Femur (tissue), 1 donor: ENCODE data around the gene EEF2.
"Not testable (repeated sequence)": the region's sequence is repeated elsewhere in the genome, so short reads cannot be mapped to it uniquely, and the experiment has no call there.

Experiments
- DNase-seq: peaks from one replicate; pipeline ENCODE4 v3.0.0-alpha.2; 2017

EEF2 gene

DNA sequence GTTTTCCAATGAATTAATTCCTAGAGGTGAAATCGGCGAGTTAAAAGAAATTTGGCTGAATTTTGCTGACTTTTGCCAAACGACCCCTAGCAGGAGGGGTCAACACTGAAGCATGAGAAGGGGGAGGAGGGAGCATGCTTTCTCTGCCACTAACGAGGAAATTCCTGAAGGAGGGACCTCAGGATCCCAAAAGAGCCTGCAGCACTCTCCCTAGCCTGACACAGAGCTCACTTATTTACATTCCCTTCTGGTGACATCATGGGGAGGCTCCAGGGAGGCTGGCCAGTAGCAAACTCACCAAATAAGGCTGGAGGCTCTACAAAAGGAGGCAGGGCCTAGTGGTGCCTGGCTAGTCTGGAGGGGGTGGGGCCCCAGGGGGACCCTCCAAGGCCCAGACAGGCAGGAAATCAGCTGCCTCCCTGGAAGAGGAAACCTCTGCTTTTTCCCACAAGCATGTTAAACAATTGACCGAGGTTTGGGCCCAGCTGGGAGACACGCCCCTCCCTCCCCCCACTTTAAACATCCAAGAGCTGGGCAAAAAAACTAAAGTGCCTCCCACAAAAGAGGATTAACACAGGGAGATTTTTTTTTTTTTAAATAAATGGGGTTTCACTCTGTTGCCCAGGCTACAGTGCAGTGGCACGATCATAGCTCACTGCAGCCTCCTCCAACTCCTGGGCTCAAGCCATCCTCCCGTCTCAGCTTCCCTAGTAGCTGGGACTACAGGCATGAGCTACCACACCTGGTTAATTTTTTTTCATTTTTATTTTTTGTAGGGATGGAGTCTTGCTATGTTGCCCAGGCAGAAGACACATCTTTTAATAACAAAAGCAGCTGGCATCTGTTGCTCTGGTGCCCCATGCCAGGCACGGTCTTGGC is 16.5 kb downstream of the EEF2 start:
- peak; percentile 91 for DNase-seq

DNA sequence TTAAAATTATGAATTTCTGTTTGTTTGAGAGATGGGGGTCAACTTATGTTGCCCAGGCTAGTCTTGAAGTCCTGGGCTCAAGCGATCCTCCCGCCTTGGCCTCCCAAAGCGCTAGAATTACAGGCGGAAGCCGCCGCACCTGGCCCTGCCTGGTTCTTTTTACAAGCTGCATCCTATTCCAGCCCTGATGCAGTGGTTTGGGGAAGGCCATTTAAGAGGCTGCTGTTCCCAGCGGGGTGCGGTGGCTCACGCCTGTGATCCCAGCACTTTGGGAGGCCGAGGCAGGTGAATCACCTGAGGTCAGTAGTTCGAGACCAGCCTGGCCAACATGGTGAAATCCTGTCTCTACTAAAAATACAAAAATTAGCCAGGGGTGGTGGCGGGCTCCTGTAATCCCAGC is 17.3 kb downstream of the EEF2 start:
- DNase-seq: peak; percentile 12

DNA sequence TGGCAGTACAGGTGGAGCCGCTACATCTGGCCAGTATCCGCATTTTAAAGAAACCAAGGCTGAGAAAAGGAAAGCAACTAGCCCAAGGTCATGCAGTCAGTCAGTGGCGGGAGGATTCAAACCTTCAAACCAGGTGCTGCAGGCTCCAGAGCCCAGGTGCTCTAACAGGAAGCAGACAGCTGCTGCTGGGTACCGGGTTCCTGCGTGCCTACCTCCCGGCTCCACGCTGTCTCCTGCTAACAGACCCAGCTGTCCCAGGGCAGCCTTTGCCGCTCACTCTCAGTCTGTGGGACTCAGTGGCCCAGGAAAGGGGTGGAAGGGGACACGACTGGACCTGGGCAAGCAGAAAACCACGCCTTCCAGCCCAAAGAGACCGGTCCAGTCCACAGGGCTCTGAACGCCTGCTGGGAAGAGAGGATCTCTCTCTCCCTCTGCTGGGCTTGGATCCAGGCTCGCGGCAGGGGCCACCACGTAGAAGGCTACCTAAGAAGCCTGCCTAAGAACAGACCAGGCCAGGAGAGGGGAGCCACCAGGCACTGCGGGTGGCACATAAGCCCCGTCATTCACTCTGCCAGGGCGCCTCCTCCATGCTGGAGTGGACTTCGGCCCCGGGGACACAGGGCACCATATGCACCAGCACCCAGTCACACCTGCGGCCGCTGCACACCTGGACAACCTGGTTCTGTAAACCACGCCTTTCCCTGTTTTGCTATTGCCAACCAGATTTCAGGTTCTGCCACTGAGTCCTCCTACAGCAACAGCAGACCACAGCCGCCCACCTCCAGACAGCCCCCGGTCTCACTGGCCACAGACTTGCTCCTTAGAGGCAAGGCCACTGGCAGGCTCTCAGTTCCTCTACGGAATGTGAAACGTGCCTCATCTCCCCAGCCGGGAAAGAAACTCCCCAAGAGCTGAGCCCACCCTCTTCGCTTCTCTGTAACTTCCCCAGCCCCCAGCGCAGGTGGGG is 18.9 kb downstream of the EEF2 start:
- peak; percentile 17 for DNase-seq

DNA sequence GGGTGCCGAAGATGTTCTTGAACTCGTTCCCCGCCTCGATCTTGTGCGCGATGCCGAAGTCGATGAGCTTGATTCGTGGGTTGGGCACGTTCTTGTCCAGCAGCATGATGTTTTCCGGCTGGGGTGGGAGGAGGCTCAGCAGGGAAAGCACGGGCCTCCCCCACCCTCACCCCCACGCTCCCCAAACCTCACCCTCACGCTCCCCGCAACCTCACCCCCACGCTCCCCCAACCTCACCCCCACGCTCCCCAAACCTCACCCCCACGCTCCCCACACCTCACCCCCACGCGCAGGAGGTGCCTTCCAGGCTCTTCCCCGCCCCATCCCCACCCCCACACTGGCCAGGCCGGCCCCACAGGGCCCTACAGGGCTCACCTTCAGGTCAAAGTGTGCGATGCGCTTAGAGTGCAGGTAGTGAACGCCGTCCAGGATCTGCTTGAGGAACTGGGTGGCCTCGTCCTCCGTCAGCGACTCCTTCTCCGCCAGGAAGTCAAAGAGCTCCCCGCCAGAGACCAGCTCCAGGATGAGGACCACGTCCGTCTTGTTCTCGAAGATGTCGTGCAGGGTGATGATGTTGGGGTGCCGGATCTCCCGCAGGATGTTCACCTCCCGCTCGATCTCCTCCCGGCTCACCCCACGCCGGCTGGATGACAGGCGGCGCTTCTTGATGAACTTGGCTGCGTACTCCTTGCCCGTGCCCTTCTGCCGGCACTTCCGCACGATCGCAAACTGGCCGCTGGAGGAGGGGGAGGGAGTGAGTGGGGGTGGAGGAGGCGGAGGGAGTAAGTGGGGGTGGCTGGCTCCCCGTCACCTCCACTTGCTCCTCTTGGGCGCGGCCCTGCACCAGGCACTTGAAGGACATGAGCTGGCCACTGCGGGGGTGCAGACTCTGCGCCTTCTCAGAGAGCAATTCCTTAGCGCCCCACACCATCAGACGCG is 20.7 kb downstream of the EEF2 start:
- DNase-seq: peak; percentile 13

DNA sequence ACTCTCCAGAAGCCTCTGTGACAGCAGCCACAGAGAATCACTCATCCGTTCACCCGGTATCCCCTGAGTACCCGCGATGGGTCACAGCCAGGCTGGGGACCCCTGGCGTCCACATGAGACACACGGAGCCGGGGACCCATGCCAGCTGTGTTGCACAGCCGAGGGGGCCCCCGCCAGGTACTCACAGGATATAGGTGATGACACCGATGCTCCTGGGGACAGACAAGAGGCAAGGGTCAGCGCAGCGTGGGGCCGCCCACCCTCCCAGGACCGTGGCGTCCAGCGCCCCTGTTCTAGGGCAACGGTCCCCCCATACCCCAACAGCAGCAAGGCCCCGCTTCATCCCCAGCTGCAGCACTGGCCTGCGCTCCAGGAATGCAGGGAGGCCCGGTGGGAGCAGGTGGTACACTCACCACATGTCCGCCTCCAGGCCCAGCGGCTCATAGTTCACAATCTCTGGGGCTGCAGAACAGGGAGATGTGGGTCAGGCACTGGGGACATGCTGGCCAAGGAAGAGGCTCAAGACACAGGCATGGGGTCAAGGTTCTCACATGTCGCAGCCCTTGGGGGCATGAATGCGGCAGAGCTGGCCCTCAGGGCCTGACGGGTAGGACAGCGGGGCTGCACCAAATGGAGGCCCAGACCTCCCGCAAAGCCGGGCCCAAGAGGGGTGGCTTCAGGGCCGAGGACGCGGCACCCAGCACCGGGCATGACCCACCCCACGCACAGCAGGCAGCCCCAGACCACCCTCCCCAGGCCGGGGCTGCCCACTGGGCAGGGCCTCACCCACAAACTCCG is 21.6 kb downstream of the EEF2 start:
- peak; percentile 14 for DNase-seq

DNA sequence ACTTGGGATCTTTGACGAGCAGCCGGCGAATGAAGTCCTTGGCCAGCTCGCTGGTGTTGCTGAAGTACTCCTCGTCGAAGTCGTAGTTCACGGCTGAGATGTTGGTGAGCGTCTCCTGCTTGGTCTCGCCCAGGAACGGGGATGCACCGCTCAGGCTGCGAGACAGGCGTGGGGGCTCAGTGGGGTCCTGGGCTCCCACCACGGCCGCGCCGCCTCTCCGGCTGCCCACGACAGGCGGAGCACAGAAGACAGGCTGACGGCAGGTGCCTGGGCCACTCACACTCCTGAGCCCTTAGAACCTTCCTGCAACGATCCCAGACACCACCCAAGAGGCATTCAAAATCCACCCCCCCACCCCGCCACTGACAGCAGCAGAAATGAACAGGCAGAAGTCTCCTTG is 24.3 kb downstream of the EEF2 start:
- no peak for DNase-seq

DNA sequence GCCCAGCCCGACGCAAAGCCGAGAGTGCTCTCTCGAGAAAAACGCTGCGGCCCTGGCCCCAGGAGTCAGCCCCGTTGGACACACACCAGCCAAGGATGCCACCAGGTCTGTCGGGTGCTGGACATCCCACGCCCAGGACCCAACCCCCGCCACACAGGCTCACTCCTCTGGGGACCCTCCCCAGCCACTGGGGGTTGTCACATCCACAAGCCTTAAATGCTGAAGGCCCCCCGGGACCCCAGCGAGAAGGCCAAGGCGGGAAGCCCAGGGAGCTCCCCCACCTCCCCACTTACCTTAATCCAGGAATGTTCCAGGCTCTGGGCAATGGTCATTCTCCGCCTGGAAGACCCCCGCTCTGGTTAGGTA is 25.5 kb downstream of the EEF2 start:
- DNase-seq: no peak

DNA sequence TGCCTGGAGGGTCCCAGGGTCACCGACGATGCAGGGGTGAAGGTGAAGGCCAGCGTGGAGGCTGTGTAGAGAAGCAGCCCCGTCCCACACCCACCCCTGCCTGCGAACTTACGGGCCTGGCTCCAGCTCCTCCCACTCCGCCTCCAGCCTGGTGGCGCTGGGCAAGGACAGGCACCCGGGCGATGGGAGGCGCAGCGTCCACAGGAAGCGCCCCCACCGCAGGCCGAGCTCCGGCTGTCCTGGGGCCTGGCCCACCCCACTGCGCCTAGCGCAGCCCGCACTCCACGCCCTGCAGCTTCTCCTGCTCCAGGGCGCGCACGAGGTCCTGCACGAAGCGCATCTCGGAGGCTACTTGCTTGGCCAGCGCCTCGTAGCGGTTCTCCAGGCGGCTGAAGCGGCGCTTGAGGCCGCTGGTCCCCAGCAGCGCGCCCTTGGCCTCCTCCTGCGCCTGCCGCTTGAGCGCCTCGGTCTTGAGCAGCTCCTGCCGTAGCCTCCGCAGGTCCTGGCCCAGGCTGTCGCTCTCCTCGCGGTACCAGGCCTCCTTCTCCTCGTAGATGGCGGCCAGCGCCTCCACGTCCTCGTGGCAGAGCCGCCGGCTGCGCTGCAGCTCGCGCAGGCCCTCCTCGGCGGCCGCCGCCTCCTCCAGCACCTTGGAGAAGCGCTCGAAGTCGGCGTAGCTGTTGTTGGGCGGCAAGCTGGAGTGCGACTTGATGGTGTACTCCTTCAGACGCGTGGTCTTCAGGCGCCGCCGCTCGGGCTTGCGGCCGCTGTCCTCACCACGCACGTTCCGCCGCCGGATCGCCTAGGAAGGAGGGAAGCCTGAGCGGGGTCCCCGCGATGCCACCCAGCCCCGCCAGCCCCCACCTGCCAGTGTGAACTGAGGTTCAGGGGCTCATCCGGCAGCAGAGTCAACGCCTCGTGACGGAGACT is 26.2 kb downstream of the EEF2 start:
- no peak for DNase-seq

DNA sequence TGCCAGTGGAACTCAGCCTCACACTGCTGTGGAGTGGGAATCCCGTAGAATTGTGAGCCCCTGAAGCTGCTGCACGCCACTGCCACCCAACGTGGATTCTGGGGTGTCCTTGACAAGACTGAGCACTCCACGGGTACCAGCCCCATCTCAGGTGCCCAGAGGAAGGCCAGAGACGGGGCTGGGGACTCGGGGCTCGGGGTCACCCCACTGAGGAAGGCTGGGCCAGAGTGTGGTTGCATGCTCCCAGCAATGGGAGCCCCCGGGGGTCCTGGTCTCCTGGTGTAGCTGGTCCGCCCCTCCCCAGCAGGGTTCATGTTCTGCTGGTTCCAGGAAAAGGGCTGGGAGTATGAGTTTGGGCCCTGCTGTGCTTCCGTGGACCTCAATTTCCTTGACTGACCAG is 29.6 kb downstream of the EEF2 start:
- DNase-seq: no peak

DNA sequence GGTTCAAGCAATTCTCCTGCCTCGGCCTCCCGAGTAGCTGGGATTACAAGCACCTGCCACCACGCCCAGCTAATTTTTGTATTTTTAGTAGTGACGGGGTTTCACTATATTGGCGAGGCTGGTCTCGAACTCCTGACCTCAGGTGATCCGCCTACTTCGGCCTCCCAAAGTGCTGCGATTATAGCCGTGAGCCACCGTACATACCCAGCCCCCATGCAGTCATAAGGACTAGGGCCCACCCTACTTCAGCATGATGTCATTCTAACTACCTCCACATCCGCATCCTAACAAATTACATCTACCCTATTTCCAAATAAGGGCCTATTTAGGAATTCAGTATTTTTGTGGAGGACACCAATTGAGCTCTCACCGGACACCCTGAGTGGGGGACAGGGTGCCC is 30.0 kb downstream of the EEF2 start:
- not testable (repeated sequence) for DNase-seq

DNA sequence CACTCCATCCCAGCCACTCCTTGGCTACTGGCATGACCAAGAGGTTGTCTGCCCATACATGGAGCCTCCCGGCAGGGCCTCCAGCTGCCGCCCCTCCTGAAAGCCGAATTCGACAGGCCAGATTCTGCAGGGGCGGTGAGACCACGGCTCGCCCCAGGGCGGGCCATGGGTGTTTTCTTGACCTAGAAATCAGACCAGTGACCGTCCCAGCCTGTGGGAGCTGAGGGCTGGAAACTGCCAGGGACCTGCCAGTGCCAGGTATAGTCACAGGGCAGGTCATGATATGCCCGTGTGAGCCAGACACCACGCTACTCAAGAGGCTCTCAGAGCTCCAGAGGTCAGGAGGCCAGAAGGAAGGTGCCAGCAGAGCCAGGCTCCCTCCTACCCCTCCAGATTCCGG is 31.2 kb downstream of the EEF2 start:
- DNase-seq: no peak

DNA sequence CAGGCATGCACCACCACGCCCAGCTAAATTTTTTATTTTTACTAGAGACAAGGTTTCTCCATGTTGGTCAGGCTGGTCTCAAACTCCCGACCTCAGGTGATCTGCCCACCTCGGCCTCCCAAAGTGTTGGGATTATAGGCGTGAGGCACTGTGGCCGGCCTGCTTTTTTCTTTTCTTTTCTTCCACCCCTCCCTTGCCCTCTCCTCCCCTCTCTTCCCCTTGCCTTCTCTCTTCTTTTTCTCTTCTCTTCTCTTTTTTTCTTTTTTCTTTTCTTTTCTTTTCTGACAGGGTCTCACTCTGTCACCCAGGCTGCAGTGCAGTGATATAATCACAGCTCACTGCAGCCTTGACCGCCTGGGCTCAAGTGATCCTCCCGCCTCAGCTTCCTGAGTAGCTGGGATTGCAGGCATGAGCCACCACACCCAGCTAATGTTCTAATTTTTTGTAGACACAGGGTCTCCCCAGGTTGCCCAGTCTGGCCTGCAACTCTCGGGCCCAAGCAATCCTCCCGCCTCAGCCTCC is 32.4 kb downstream of the EEF2 start:
- DNase-seq: not testable (repeated sequence)

DNA sequence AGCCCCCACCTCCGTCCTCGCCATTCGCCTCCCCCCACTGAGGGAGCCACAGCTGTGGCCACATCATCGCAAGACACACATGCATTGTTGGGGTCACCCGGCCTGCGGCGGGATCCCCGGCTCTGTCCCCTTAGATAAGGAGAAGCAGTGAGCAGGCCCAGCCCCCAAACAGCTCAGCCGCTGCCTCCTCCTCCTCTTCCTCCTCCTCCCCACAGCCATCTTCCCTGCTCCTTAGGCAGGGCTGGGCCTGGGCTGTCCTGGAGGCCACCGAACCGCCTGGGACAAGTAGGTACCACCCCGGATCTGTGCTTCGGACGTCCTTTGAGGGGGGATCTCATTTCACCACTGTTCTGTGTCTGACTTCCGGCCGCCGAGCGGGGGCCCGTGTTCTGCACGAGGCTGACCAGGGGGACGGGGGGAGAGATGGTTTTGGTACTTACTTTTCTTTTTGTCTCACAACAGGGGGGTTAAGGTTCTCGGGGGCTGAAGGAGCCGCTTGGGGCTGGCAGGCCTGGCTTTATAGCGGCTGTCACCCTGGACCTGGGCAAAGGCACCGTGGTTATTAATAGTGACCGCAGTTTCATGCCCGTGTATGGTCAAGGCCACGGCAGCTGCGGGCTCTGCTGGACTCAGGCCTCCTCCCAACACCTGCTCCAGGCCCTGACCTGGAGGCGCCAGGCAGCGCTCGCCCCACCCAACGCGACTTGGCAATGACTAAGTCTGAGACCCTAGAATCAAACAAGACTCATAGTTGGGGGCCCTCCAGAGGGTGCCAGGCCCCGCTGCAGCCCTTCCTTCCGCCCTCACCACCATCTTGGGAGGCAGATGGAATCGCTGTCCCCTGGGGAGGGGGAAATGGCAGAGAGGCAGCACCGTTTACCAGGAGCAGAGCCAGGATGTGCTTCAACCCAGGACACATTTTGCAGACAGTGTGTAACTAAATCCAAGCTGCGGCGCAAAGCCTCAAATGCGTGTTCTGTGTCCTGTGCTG is 34.1 kb downstream of the EEF2 start:
- DNase-seq: peak; percentile 75

DNA sequence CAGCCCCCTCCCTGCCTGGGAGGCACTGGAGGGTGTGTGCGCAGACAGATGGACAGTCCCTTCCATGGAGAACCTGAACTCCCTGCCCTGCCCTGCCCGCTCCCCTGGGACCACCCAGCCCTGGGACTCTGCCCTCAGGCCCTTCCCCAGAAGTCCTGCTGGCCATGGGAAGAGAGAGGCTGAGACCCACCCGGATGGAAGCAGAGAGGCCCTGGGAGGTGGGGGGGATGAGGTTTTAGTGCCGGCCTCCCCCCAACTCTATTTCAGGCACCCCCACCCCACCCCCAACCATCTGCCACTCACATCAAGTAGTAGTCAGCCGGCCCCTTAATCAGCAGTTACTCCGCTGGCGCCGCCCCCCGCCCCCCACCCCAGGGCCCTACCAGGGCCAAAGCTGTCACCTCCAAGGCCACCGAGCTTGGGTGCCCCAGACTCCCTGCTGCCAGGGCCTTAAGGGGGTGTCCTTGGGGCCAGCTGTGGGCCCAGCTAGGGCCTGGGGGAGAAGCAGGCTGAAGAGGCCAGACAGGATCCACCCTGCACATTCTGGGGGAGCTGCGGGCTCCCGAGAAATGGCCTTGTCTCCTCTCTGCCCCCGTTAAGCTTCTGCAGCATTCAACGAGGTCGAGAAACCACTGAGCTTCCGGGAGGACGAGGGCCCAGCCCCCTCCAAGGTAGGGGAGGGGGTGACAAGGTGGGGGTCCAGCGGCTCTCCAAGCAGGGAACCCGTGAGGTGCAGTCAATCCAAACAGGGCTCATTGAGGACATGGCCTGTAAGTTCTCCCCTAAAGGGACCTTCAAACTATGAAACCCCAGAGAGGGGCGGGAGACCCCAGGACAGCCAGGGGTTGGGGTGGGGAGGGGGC is 35.0 kb downstream of the EEF2 start:
- DNase-seq: no peak

DNA sequence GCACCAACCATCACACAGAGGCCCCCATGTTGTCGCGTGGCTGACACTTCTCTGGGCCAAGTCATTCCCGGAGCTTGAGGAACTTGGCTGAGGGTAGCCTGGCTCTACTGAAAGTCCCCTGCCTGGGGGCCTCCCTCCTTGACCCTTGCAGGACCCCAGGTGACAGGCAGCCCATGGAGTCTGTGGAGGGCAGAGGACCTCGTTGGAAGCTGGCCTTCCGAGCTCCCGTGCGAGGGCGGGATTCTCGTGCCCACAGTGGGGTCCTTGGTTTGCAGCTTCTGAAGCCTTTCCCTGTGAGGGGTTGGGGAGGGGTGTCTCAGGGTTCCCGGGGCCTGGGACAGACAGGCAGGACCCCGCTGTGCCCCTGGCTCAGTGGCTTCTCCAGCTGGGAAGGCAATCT is 36.0 kb downstream of the EEF2 start:
- no peak for DNase-seq

DNA sequence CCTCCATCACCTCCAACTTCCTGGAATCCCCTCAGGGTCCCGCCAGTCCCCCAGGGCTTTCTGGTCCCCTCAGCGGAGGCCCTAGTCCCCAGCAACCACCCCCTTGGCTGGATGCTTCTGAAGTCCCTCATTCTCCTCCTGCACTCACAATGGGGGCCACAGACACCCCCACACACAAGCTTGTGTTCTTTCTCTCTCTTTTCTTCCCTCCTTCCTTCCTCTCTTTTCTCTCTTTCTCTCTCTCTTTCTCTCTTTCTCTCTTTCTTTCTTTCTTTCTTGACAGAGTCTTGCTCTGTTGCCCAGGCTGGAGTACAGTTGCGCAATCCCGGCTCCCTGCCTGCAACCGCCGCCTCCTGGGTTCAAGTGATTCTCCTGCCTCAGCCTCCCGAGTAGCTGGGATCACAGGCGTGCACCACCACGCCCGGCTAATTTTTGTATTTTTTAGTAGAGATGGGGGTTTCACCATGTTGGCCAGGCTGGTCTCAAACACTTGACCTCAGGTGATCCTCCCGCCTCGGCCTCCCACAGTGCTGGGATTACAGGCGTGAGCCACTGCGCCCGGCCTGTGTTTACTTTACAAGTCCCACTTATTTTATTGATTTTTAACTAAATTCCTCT is 37.8 kb downstream of the EEF2 start:
- DNase-seq: not testable (repeated sequence)

DNA sequence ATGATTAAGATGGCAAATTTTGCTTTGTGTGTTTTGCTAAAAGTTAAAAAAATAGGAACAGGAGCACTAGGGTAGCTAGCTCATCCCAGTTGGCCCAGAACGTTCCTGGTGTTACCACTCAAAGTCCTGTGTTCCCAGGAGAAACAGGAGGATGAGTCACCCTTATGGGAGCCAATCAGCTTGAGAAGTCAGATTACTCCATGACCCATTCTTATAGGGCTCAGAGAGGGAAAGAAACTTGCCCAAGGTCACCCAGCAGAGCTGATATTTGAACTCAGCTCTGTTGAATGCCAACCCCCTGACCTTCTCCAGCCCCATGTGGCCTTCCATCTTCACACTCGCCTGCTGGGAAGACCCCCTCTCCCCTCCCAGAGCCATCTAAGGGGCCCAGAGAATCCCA is 39.4 kb downstream of the EEF2 start:
- no peak for DNase-seq
